Prostate gland (tissue), 2 donors: ENCODE results near the gene SPAST.

ENCODE experiments used
- CTCF ChIP-seq, 4 experiments: fragments of 200-600 bp in 2 of 4; fragments of 450-650 bp in 2 of 4; sonication (generic) in 2 of 4; IDR thresholded peaks; 1 replicate in 3 of 4; 2 replicates in 1 of 4; pipeline ENCODE4 v1.5.1; 2016 to 2019; ENCODE audit warnings: antibody characterized with exemption in 4 of 4, mild to moderate bottlenecking in 2 of 4, moderate library complexity in 2 of 4
- POLR2A ChIP-seq: fragments of 450-650 bp; IDR thresholded peaks from one replicate; pipeline ENCODE4 v1.6.1; 2016; ENCODE audit warnings: antibody characterized with exemption, mild to moderate bottlenecking
- POLR2AphosphoS5 ChIP-seq: sonication (generic); formaldehyde crosslinking; IDR thresholded peaks from one replicate; pipeline ENCODE4 v1.6.1; 2017; ENCODE audit warnings: antibody characterized with exemption

DNA sequence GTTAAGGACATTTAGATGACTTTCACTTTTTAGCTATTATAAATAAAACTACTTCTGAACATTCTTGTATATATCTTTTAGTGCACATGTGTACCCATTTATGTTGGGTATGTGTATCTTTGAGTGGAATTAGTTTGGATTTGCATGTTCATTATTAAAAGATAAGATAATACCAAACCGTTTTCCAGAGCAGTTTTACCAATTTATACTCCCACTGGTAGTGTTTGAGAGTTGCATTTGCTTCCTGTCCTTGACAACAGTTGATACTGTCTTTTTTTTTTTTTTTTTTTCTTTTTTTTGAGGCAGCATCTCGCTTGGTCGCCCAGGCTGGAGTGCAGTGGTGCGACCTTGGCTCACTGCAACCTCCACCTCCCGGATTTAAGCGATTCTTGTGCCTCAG, 125.7 kb downstream of the SPAST start:
- no peak for TF ChIP-seq CTCF (IDR thresholded peaks at IDR 0.05)
- no peak for TF ChIP-seq POLR2A
- TF ChIP-seq POLR2AphosphoS5, result no peak
